Panc1 (cell line): ENCODE measurements around the gene DENND5B. TPM values are rescaled to one million over a fixed set of nuclear protein-coding genes. Genes with fewer than 3 reads are reported as not detected.

ENCODE experiments used
- ATAC-seq: fragments of 200-7000 bp; cut with Tn5 transposase; 2 replicates; pipeline ENCODE4 v1.9.1; 2020; ENCODE audit warnings: mild to moderate bottlenecking, moderate library complexity
- BruUV-seq: library from RNA; stranded (reverse); fragments of 400-500 nt; replicated peaks from 2 replicates; lab custom pipeline; 2021; lab: Mats Ljungman, UMichigan
- CTCF ChIA-PET: fragments of 300-600 bp; sonication (Branson Sonifier 250); formaldehyde crosslinking; loops from one replicate; lab custom pipeline; 2022; ENCODE audit warnings: antibody characterized with exemption; lab: Charles Lee
- POLR2A ChIA-PET: fragments of 300-600 bp; sonication (Branson Sonifier 250); formaldehyde crosslinking; loops from one replicate; lab custom pipeline; 2022; ENCODE audit warnings: antibody characterized with exemption; lab: Charles Lee
- DNase-seq: peaks from one replicate; pipeline ENCODE4 v3.0.0-alpha.2; 2010; ENCODE audit warnings: low read depth, low spot score
- H3K27ac ChIP-seq: 2 replicates; pipeline ENCODE4 v1.5.1; 2011; ENCODE audit warnings: mild to moderate bottlenecking, low read length, inconsistent platforms
- H3K27me3 ChIP-seq: fragments of 200-500 bp; sonication (Bioruptor generic); 2 replicates; pipeline ENCODE4 v1.6.0; 2014; ENCODE audit warnings: low read length, inconsistent platforms; ENCODE audit not compliant: control insufficient read depth, insufficient read depth
- H3K36me3 ChIP-seq: fragments of 200-500 bp; sonication (Bioruptor generic); 2 replicates; pipeline ENCODE4 v1.5.1; 2014; ENCODE audit warnings: inconsistent platforms, mild to moderate bottlenecking, low read length, moderate library complexity; ENCODE audit not compliant: control insufficient read depth, insufficient read depth
- H3K4me1 ChIP-seq: 2 replicates; pipeline ENCODE4 v1.5.1; 2011; ENCODE audit warnings: inconsistent platforms, mild to moderate bottlenecking, low read length, moderate library complexity; ENCODE audit not compliant: control insufficient read depth, insufficient read depth
- H3K4me3 ChIP-seq, 2 experiments: 2 replicates each; pipeline ENCODE4 v1.5.1; 2011 to 2012; ENCODE audit warnings: low read depth in 2 of 2, low read length in 2 of 2, mild to moderate bottlenecking in 2 of 2, inconsistent platforms in 1 of 2, moderate library complexity in 1 of 2
- H3K9me3 ChIP-seq: fragments of 200-500 bp; sonication (Bioruptor generic); 2 replicates; pipeline ENCODE4 v1.5.1; 2014; ENCODE audit warnings: low read depth, mild to moderate bottlenecking, inconsistent platforms, low read length, moderate library complexity; ENCODE audit not compliant: control insufficient read depth, insufficient read depth
- CTCF ChIP-seq: fragments of 450-650 bp; IDR thresholded peaks from 2 replicates; pipeline ENCODE4 v1.5.1; 2017; ENCODE audit warnings: mild to moderate bottlenecking
- POLR2AphosphoS5 ChIP-seq: IDR thresholded peaks from 2 replicates; pipeline ENCODE4 v1.6.1; 2012; ENCODE audit warnings: mild to moderate bottlenecking, low read depth, low read length, moderate library complexity
- REST ChIP-seq, 2 experiments: IDR thresholded peaks; 2 replicates each; pipeline ENCODE4 v1.6.1; 2011 to 2012; ENCODE audit warnings: low read depth in 2 of 2, control low read depth in 1 of 2, low read length in 1 of 2, mild to moderate bottlenecking in 1 of 2, moderate library complexity in 1 of 2; ENCODE audit not compliant: insufficient read depth in 1 of 2
- SIN3A ChIP-seq: IDR thresholded peaks from 2 replicates; pipeline ENCODE4 v1.6.1; 2012; ENCODE audit warnings: low read depth, mild to moderate bottlenecking, low read length, moderate library complexity, borderline replicate concordance; ENCODE audit not compliant: insufficient read depth
- TCF7L2 ChIP-seq: IDR thresholded peaks from 2 replicates; pipeline ENCODE4 v1.6.1; 2011; ENCODE audit warnings: mild to moderate bottlenecking, low read depth, low read length, inconsistent platforms
- in situ Hi-C: cut with HindIII; loops from 2 replicates; pipeline ENCODE4 v1.10.0; 2016; ENCODE audit warnings: low sequenced_read_pairs, low pct_unique_long_range_greater_than_20kb
- intact Hi-C: fragments of 100-400 bp; cut with micrococcal nuclease; formaldehyde crosslinking; loops from one replicate; pipeline ENCODE4 v1.10.0; 2022; ENCODE audit not compliant: unreplicated experiment
- total RNA-seq: library from RNA; stranded (reverse); gene quantifications from one replicate; pipeline ENCODE4 v1.2.1, GENCODE V29; 2021; ENCODE audit not compliant: unreplicated experiment

Gene DENND5B
- total RNA-seq, 1 experiment from 2014 or later: 36.8 TPM

DNA sequence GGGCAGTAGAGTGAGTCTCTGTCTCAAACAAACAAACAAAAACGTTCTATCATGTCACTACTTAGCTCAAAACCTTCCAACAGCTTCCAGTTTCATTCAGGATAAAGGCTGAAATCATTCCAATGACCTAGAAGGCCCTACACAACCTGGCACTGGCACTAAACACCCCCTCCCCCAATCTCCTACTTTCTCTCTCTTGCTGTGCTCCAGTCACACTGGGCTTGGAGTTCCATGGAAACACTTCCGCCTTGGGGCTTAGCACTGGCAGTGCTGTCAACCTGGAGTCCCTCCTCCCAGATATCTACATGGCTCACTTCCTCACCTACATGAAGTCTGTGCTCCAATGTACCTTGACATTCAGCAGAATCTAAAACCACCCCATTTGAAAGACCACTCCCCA lies 199.9 kb downstream of the DENND5B start:
- intact Hi-C loops: no loop called here
- no TSS peak for BruUV-seq
- Histone ChIP-seq H3K36me3 (0 out of 2 replicates have a peak, but pooled peaks cover 7% of the 10 kb centered on the region), H3K27me3 (no peaks in the 10 kb centered on the region), H3K4me3 (no peak overlapping the region), H3K4me1 (no peaks in the 10 kb centered on the region), H3K9me3 (no peaks in the 10 kb centered on the region), H3K27ac (no peak overlapping the region)
- DNase-seq: no peak
- in situ Hi-C loops: no loop called here
- POLR2A ChIA-PET: interaction anchor here (0.6 kb wide), 2 partner anchors 23 to 26 kb away, joined by 3 to 6 read pairs; no protein-coding TSS in a partner anchor
- CTCF ChIA-PET: no interaction called here
- ATAC-seq: 0 out of 2 replicates have a peak, but pooled peaks have one; percentile 56
- TF ChIP-seq POLR2AphosphoS5: no peak

- ChIA-PET CTCF (no interaction called here), POLR2A (no interaction called here)
- TF ChIP-seq SIN3A (no peak), REST (IDR thresholded peaks at IDR 0.05; ENCODE audit: insufficient read depth in 1 of 2, low read depth in 2 of 2, low read length in 1 of 2) (no peak), CTCF (no peak), TCF7L2 (no peak), POLR2AphosphoS5 (no peak)
- Histone ChIP-seq H3K27me3 (no peaks in the 10 kb centered on the region), H3K4me3 (no peak overlapping the region), H3K27ac (no peak overlapping the region), H3K9me3 (no peaks in the 10 kb centered on the region), H3K36me3 (0 out of 2 replicates have a peak, but pooled peaks cover 7% of the 10 kb centered on the region), H3K4me1 (no peaks in the 10 kb centered on the region)
- intact Hi-C loops: no loop called here
- ATAC-seq (no peak), DNase-seq (no peak)
- in situ Hi-C loops: no loop called here
- BruUV-seq: no TSS peak
Measured at GRCh38 chr12:31388713-31389112, 202.2 kb downstream of the DENND5B start.

- no peaks in the 10 kb centered on the region for H3K9me3 ChIP-seq
- ATAC-seq: no peak
- no TSS peak for BruUV-seq
- intact Hi-C loops: no loop called here
- no peak for TF ChIP-seq SIN3A
- TF ChIP-seq POLR2AphosphoS5: no peak
- no peak for TF ChIP-seq REST (IDR thresholded peaks at IDR 0.05; ENCODE audit: insufficient read depth in 1 of 2, low read depth in 2 of 2, low read length in 1 of 2)
- no peak for TF ChIP-seq TCF7L2
- no peak for TF ChIP-seq CTCF
- H3K27ac ChIP-seq: no peak overlapping the region
- no peaks in the 10 kb centered on the region for H3K27me3 ChIP-seq
- CTCF ChIA-PET: no interaction called here
- H3K36me3 ChIP-seq: 0 out of 2 replicates have a peak, but pooled peaks cover 7% of the 10 kb centered on the region
- H3K4me1 ChIP-seq: no peaks in the 10 kb centered on the region
- DNase-seq: no peak
- POLR2A ChIA-PET: no interaction called here
- in situ Hi-C loops: no loop called here
- H3K4me3 ChIP-seq: no peak overlapping the region
Measured at GRCh38 chr12:31387466-31387865, 203.5 kb downstream of the DENND5B start.
